ENCODE measurements around the gene SOHLH1. TPM values are rescaled to one million over a fixed set of nuclear protein-coding genes. Genes with fewer than 3 reads are reported as not detected.

SOHLH1 gene
- 0.18 TPM in 1 of 2 replicates, not detected in the other for total RNA-seq (2014; rRNA removed; shearing (Covaris generic))

- DNase-seq (ENCODE audit: low read depth): no peak
Observed at GRCh38 chr9:135699440-135699839, at the start of gene SOHLH1. Gene SOHLH1, minus strand, starts transcription at chr9:135699481. Its CDS starts 14 bp downstream, at chr9:135699467.

- DNase-seq (ENCODE audit: low read depth): no peak
Observed at GRCh38 chr9:135748676-135749075, 49.4 kb upstream of the SOHLH1 start.

GRCh38 chr9:135747311-135747710 is 48.0 kb upstream of the SOHLH1 start:
- no peak for DNase-seq (ENCODE audit: low read depth)

- DNase-seq (ENCODE audit: low read depth): no peak
Observed at GRCh38 chr9:135746565-135746964, 47.3 kb upstream of the SOHLH1 start.

GRCh38 chr9:135745686-135746324 is 46.5 kb upstream of the SOHLH1 start:
- no peak for DNase-seq (ENCODE audit: low read depth)

- DNase-seq (ENCODE audit: low read depth): no peak
Observed at GRCh38 chr9:135745189-135745588, 45.9 kb upstream of the SOHLH1 start.

- DNase-seq (ENCODE audit: low read depth): no peak
Observed at GRCh38 chr9:135744333-135745070, 45.2 kb upstream of the SOHLH1 start.

- DNase-seq (ENCODE audit: low read depth): no peak
Observed at GRCh38 chr9:135743546-135744332, 44.5 kb upstream of the SOHLH1 start.

- DNase-seq (ENCODE audit: low read depth): no peak
Observed at GRCh38 chr9:135743021-135743420, 43.7 kb upstream of the SOHLH1 start.

GRCh38 chr9:135741276-135742219 is 42.3 kb upstream of the SOHLH1 start:
- no peak for DNase-seq (ENCODE audit: low read depth)

- no peak for DNase-seq (ENCODE audit: low read depth)
Observed at GRCh38 chr9:135739271-135740220, 40.3 kb upstream of the SOHLH1 start.

GRCh38 chr9:135737840-135738521 is 38.7 kb upstream of the SOHLH1 start:
- no peak for DNase-seq (ENCODE audit: low read depth)

- no peak for DNase-seq (ENCODE audit: low read depth)
Observed at GRCh38 chr9:135736979-135737839, 37.9 kb upstream of the SOHLH1 start.

GRCh38 chr9:135736272-135736978 is 37.1 kb upstream of the SOHLH1 start:
- no peak for DNase-seq (ENCODE audit: low read depth)

GRCh38 chr9:135734616-135735144 is 35.4 kb upstream of the SOHLH1 start:
- DNase-seq (ENCODE audit: low read depth): no peak

- DNase-seq (ENCODE audit: low read depth): no peak
Observed at GRCh38 chr9:135732569-135733257, 33.4 kb upstream of the SOHLH1 start.

GRCh38 chr9:135731454-135731853 is 32.2 kb upstream of the SOHLH1 start:
- DNase-seq (ENCODE audit: low read depth): no peak
